Neural crest cell (in vitro differentiated cells): Measurements from ENCODE around the gene KDM5C. TPM values are rescaled to one million over a fixed set of nuclear protein-coding genes. Genes with fewer than 3 reads are reported as not detected.

Experiments
- DNase-seq: peaks from one replicate; pipeline ENCODE4 v3.0.0; 2021; ENCODE audit warnings: low read depth, mixed read lengths, low spot score
- H3K27ac Mint-ChIP-seq: one replicate; pipeline ENCODE4 v1.8.0; 2021; ENCODE audit warnings: mild to moderate bottlenecking, mixed read lengths; ENCODE audit not compliant: unreplicated experiment
- H3K27me3 Mint-ChIP-seq: 2 replicates; pipeline ENCODE4 v1.8.0; 2021; ENCODE audit warnings: low read depth, mild to moderate bottlenecking, mixed read lengths
- H3K36me3 Mint-ChIP-seq: 2 replicates; pipeline ENCODE4 v1.8.0; 2021; ENCODE audit warnings: low read depth, mild to moderate bottlenecking, mixed read lengths
- H3K4me1 Mint-ChIP-seq: 2 replicates; pipeline ENCODE4 v1.8.0; 2021; ENCODE audit warnings: mixed read lengths
- H3K4me3 Mint-ChIP-seq: one replicate; pipeline ENCODE4 v1.8.0; 2021; ENCODE audit warnings: mild to moderate bottlenecking, mixed read lengths
- H3K9me3 Mint-ChIP-seq: 2 replicates; pipeline ENCODE4 v1.8.0; 2021; ENCODE audit warnings: mixed read lengths
- total RNA-seq: library from RNA; stranded (reverse); gene quantifications from 2 replicates; pipeline ENCODE4 v1.2.1, GENCODE V29; 2021
- TF ChIP-seq, protein P1 (sequence below): fragments of 200-600 bp; sonication (generic); conservative IDR thresholded peaks from 2 replicates; pipeline ENCODE4 v1.5.0; 2021; ENCODE audit warnings: antibody characterized with exemption, mild to moderate bottlenecking

The KDM5C gene
- total RNA-seq, 1 donor from 2014 or later, result 98.7 TPM

DNA sequence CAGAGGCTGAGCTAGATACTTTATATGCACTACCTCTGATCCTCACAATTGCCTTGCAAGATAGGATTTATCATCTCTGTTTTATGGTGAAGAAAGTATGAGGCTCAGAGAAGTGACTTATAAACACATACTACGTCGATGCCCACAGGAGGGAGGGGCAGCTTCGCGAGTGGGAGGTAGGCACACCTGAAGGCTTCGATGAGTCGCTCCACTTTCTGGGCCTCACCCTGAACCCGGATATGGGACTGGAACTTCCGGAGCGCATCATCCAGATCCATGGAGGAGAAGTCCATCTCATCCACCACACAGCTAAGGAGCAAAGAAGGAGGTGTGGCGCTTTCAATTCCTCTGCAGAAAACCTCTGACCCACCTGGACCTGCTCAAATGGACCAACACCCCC, 22.9 kb upstream of the KDM5C start:
- TF ChIP-seq, protein P1, sequence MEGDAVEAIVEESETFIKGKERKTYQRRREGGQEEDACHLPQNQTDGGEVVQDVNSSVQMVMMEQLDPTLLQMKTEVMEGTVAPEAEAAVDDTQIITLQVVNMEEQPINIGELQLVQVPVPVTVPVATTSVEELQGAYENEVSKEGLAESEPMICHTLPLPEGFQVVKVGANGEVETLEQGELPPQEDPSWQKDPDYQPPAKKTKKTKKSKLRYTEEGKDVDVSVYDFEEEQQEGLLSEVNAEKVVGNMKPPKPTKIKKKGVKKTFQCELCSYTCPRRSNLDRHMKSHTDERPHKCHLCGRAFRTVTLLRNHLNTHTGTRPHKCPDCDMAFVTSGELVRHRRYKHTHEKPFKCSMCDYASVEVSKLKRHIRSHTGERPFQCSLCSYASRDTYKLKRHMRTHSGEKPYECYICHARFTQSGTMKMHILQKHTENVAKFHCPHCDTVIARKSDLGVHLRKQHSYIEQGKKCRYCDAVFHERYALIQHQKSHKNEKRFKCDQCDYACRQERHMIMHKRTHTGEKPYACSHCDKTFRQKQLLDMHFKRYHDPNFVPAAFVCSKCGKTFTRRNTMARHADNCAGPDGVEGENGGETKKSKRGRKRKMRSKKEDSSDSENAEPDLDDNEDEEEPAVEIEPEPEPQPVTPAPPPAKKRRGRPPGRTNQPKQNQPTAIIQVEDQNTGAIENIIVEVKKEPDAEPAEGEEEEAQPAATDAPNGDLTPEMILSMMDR, result no peak
- no peaks in the 10 kb centered on the region for H3K9me3 Mint-ChIP-seq
- no peaks in the 10 kb centered on the region for H3K27me3 Mint-ChIP-seq
- H3K36me3 Mint-ChIP-seq, result no peaks in the 10 kb centered on the region
- no peak overlapping the region for H3K27ac Mint-ChIP-seq
- no peaks in the 10 kb centered on the region for H3K4me1 Mint-ChIP-seq
- DNase-seq, result no peak
- no peak overlapping the region for H3K4me3 Mint-ChIP-seq

- Mint-ChIP-seq H3K4me1 (no peaks in the 10 kb centered on the region), H3K27ac (no peak overlapping the region), H3K9me3 (no peaks in the 10 kb centered on the region), H3K36me3 (no peaks in the 10 kb centered on the region), H3K4me3 (no peak overlapping the region), H3K27me3 (no peaks in the 10 kb centered on the region)
- no peak for DNase-seq
- TF ChIP-seq, protein P1, result no peak
Measured at GRCh38 chrX:53246231-53246630, 21.2 kb upstream of the KDM5C start.

DNA sequence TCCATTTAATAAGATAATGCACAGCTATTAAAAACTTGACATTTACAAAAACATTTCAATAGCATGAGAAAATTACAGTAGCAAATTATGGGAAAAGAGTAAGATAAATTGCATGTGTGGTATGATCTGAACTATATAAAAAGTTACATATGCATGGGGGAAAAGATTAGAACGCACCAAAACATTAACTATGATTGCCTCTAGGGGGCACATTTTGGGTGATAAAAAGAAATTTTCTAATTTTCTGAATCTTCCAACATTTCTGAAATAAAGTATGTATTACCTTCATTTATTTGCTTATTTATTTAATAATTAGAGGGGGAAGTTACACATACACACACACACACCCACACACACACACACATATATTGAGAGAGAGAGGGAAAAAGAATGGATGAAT, 19.6 kb upstream of the KDM5C start:
- H3K36me3 Mint-ChIP-seq, result no peaks in the 10 kb centered on the region
- no peaks in the 10 kb centered on the region for H3K9me3 Mint-ChIP-seq
- no peak for DNase-seq
- H3K27me3 Mint-ChIP-seq, result no peaks in the 10 kb centered on the region
- no peak overlapping the region for H3K4me3 Mint-ChIP-seq
- TF ChIP-seq, protein P1, result peak; percentile 37
- no peak overlapping the region for H3K27ac Mint-ChIP-seq
- no peaks in the 10 kb centered on the region for H3K4me1 Mint-ChIP-seq

DNA sequence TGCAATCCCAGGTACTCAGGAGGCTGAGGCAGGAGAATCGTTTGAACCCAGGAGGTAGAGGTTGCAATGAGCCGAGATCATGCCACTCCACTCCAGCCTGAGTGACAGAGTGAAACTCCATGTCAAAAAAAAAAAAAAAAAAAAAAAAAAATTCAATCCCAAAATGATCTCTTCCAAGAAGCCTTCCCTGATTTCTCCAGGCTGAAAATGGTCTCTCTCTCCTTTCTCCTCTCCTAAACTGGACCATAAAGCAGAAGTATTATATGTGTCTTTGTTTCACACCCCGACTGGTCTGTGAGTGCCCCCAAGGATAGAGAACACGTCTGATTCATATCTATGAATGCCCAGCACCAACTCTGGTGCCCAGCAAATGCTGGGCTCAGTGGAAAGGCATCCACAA, 17.3 kb upstream of the KDM5C start:
- no peaks in the 10 kb centered on the region for H3K27me3 Mint-ChIP-seq
- no peak overlapping the region for H3K4me3 Mint-ChIP-seq
- DNase-seq, result no peak
- TF ChIP-seq, protein P1, result no peak
- no peak overlapping the region for H3K27ac Mint-ChIP-seq
- no peaks in the 10 kb centered on the region for H3K9me3 Mint-ChIP-seq
- H3K36me3 Mint-ChIP-seq, result no peaks in the 10 kb centered on the region
- H3K4me1 Mint-ChIP-seq, result no peaks in the 10 kb centered on the region

GRCh38 chrX:53241558-53241957, 16.6 kb upstream of the KDM5C start:
- no peak for DNase-seq
- H3K36me3 Mint-ChIP-seq, result no peaks in the 10 kb centered on the region
- H3K4me1 Mint-ChIP-seq, result no peaks in the 10 kb centered on the region
- no peak overlapping the region for H3K27ac Mint-ChIP-seq
- H3K27me3 Mint-ChIP-seq, result no peaks in the 10 kb centered on the region
- H3K9me3 Mint-ChIP-seq, result no peaks in the 10 kb centered on the region
- TF ChIP-seq, protein P1, result no peak
- no peak overlapping the region for H3K4me3 Mint-ChIP-seq

DNA sequence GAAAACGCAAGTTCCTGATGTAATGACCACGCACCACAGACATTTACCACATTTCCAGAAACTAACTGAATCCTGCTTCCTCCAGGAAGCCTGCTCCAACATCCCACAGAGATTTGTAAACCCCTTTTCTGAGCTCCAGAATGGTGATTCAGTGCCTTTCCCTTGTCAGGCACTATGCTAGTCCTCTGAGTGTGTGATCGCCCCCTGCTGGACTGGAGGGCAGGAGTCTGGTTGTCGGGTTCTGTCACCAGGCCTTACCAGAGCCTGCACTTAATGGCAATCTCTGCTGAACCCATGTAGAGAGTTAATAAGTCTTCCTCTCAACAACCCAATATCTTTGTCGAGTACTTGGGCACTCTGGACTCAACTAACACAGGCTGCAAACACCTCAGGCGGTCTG, 14.5 kb upstream of the KDM5C start:
- TF ChIP-seq, protein P1, result peak; percentile 21
- no peaks in the 10 kb centered on the region for H3K4me1 Mint-ChIP-seq
- H3K9me3 Mint-ChIP-seq, result no peaks in the 10 kb centered on the region
- DNase-seq, result no peak
- H3K4me3 Mint-ChIP-seq, result no peak overlapping the region
- no peaks in the 10 kb centered on the region for H3K36me3 Mint-ChIP-seq
- no peaks in the 10 kb centered on the region for H3K27me3 Mint-ChIP-seq
- H3K27ac Mint-ChIP-seq, result no peak overlapping the region
